HEK293 (cell line): ENCODE data around the gene SIM2.
A peak's percentile ranks its signal among the peaks of the same experiment; 100 is the strongest.

Experiments used
- EGR2 ChIP-seq: fragments of 450-650 bp; formaldehyde crosslinking; IDR thresholded peaks from 2 replicates; pipeline ENCODE4 v1.5.1; 2016; ENCODE audit warnings: low read depth, missing biosample characterization, missing genetic modification characterization
- GLIS1 ChIP-seq: fragments of 450-650 bp; formaldehyde crosslinking; IDR thresholded peaks from 2 replicates; pipeline ENCODE4 v1.5.1; 2016; ENCODE audit warnings: missing biosample characterization, missing genetic modification characterization
- KLF17 ChIP-seq: fragments of 450-650 bp; formaldehyde crosslinking; IDR thresholded peaks from 2 replicates; pipeline ENCODE4 v1.5.1; 2016; ENCODE audit warnings: missing biosample characterization, missing genetic modification characterization
- KLF9 ChIP-seq: fragments of 450-650 bp; formaldehyde crosslinking; IDR thresholded peaks from 2 replicates; pipeline ENCODE4 v1.5.1; 2016; ENCODE audit warnings: missing biosample characterization, missing genetic modification characterization, low read depth
- OSR2 ChIP-seq: fragments of 450-650 bp; formaldehyde crosslinking; IDR thresholded peaks from 2 replicates; pipeline ENCODE4 v1.5.1; 2016; ENCODE audit warnings: missing biosample characterization, missing genetic modification characterization
- PRDM4 ChIP-seq: fragments of 450-650 bp; formaldehyde crosslinking; IDR thresholded peaks from 2 replicates; pipeline ENCODE4 v1.5.1; 2017; ENCODE audit warnings: missing biosample characterization, missing genetic modification characterization
- RBAK ChIP-seq: fragments of 450-650 bp; formaldehyde crosslinking; IDR thresholded peaks from 2 replicates; pipeline ENCODE4 v1.5.1; 2016; ENCODE audit warnings: missing biosample characterization, missing genetic modification characterization
- SP2 ChIP-seq: fragments of 450-650 bp; formaldehyde crosslinking; IDR thresholded peaks from 2 replicates; pipeline ENCODE4 v1.5.1; 2016; ENCODE audit warnings: missing biosample characterization, missing genetic modification characterization
- ZBTB17 ChIP-seq: fragments of 450-650 bp; formaldehyde crosslinking; IDR thresholded peaks from 2 replicates; pipeline ENCODE4 v1.5.1; 2016; ENCODE audit warnings: missing biosample characterization, missing genetic modification characterization
- ZBTB20 ChIP-seq: fragments of 450-650 bp; formaldehyde crosslinking; IDR thresholded peaks from 2 replicates; pipeline ENCODE4 v1.5.1; 2016; ENCODE audit warnings: missing biosample characterization, missing genetic modification characterization
- ZBTB26 ChIP-seq: fragments of 450-650 bp; formaldehyde crosslinking; optimal IDR thresholded peaks from 2 replicates; pipeline ENCODE3; 2016; ENCODE audit warnings: missing biosample characterization, mild to moderate bottlenecking, missing genetic modification characterization
- ZBTB6 ChIP-seq: fragments of 450-650 bp; formaldehyde crosslinking; IDR thresholded peaks from 2 replicates; pipeline ENCODE4 v1.5.1; 2017; ENCODE audit warnings: missing biosample characterization, missing genetic modification characterization
- ZBTB8A ChIP-seq: fragments of 450-650 bp; formaldehyde crosslinking; IDR thresholded peaks from 2 replicates; pipeline ENCODE4 v1.5.1; 2016; ENCODE audit warnings: missing biosample characterization, missing genetic modification characterization
- ZFP41 ChIP-seq: fragments of 450-650 bp; formaldehyde crosslinking; IDR thresholded peaks from 2 replicates; pipeline ENCODE4 v1.5.1; 2016; ENCODE audit warnings: missing biosample characterization, missing genetic modification characterization, borderline replicate concordance
- ZNF239 ChIP-seq: fragments of 450-650 bp; formaldehyde crosslinking; IDR thresholded peaks from 2 replicates; pipeline ENCODE4 v1.5.1; 2016; ENCODE audit warnings: missing biosample characterization, missing genetic modification characterization
- ZNF248 ChIP-seq: fragments of 450-650 bp; formaldehyde crosslinking; IDR thresholded peaks from 2 replicates; pipeline ENCODE4 v1.5.1; 2017; ENCODE audit warnings: missing biosample characterization, missing genetic modification characterization
- ZNF274 ChIP-seq, 2 experiments: fragments of 200-500 bp in 1 of 2; fragments of 450-650 bp in 1 of 2; sonication (Bioruptor generic) in 1 of 2; formaldehyde crosslinking in 1 of 2; IDR thresholded peaks; 2 replicates each; pipeline versions ENCODE4 v1.5.1 to v1.6.1; 2014 to 2016; ENCODE audit warnings: borderline replicate concordance in 1 of 2, inconsistent platforms in 1 of 2, low read length in 1 of 2, missing biosample characterization in 1 of 2, missing genetic modification characterization in 1 of 2
- ZNF302 ChIP-seq: fragments of 450-650 bp; formaldehyde crosslinking; IDR thresholded peaks from 2 replicates; pipeline ENCODE4 v1.5.1; 2016; ENCODE audit warnings: missing biosample characterization, missing genetic modification characterization, low read depth
- ZNF341 ChIP-seq: fragments of 450-650 bp; formaldehyde crosslinking; IDR thresholded peaks from 2 replicates; pipeline ENCODE4; 2016; ENCODE audit warnings: low read depth, missing biosample characterization, missing genetic modification characterization
- ZNF473 ChIP-seq: fragments of 450-650 bp; formaldehyde crosslinking; IDR thresholded peaks from 2 replicates; pipeline ENCODE4 v1.5.1; 2017; ENCODE audit warnings: missing biosample characterization, missing genetic modification characterization
- ZNF529 ChIP-seq: fragments of 450-650 bp; formaldehyde crosslinking; IDR thresholded peaks from 2 replicates; pipeline ENCODE4 v1.5.1; 2017; ENCODE audit warnings: missing genetic modification characterization, missing biosample characterization; ENCODE audit not compliant: insufficient replicate concordance
- ZNF600 ChIP-seq: fragments of 450-650 bp; formaldehyde crosslinking; IDR thresholded peaks from 2 replicates; pipeline ENCODE4 v1.5.1; 2016; ENCODE audit warnings: missing biosample characterization, missing genetic modification characterization
- ZNF623 ChIP-seq: fragments of 450-650 bp; formaldehyde crosslinking; IDR thresholded peaks from 2 replicates; pipeline ENCODE4 v1.5.1; 2016; ENCODE audit warnings: missing biosample characterization, missing genetic modification characterization
- ZNF692 ChIP-seq: fragments of 450-650 bp; formaldehyde crosslinking; IDR thresholded peaks from 2 replicates; pipeline ENCODE4 v1.5.1; 2016; ENCODE audit warnings: missing biosample characterization, missing genetic modification characterization
- ZNF701 ChIP-seq: fragments of 450-650 bp; formaldehyde crosslinking; IDR thresholded peaks from 2 replicates; pipeline ENCODE4 v1.5.1; 2016; ENCODE audit warnings: missing biosample characterization, missing genetic modification characterization
- ZNF785 ChIP-seq: fragments of 450-650 bp; formaldehyde crosslinking; IDR thresholded peaks from 2 replicates; pipeline ENCODE4 v1.5.1; 2016; ENCODE audit warnings: missing biosample characterization, missing genetic modification characterization
- ZSCAN5A ChIP-seq: fragments of 450-650 bp; formaldehyde crosslinking; IDR thresholded peaks from 2 replicates; pipeline ENCODE4 v1.5.1; 2016; ENCODE audit warnings: missing biosample characterization, missing genetic modification characterization

SIM2 gene

GRCh38 chr21:36698981-36699545, at the start of gene SIM2 (continued):
- TF ChIP-seq ZNF248 (tag by site-specific recombination) (no peak), GLIS1 (tag by site-specific recombination) (peak; percentile 61; the same call in 1 of the 2 replicates), ZNF302 (no peak), KLF17 (tag by site-specific recombination) (peak; percentile 44; the same call in 1 of the 2 replicates), OSR2 (tag by site-specific recombination) (no peak), ZNF274 (IDR thresholded peaks at IDR 0.05; ENCODE audit: low read length) (no peak), ZNF274 (tag by site-specific recombination; IDR thresholded peaks at IDR 0.05; ENCODE audit: borderline replicate concordance) (no peak), KLF9 (tag by site-specific recombination) (no peak), ZBTB8A (tag by site-specific recombination) (0 out of 2 replicates have a peak, but pooled peaks have one; percentile 6), ZNF341 (tag by site-specific recombination) (peak; percentile 37; the same call in 1 of the 2 replicates), ZNF692 (0 out of 2 replicates have a peak, but pooled peaks have one; percentile 1), ZSCAN5A (tag by site-specific recombination) (peak; percentile 71; the same call in 1 of the 2 replicates), ZNF785 (tag by site-specific recombination) (no peak), ZFP41 (no peak), RBAK (tag by site-specific recombination) (no peak), PRDM4 (tag by site-specific recombination) (no peak), ZNF529 (tag by site-specific recombination) (no peak), EGR2 (peak; percentile 44), ZNF600 (tag by site-specific recombination) (no peak), ZNF701 (tag by site-specific recombination) (no peak), ZBTB17 (tag by site-specific recombination) (peak; percentile 49; the same call in 1 of the 2 replicates), ZBTB20 (tag by site-specific recombination) (no peak), ZBTB26 (tag by site-specific recombination) (peak; percentile 28), ZNF623 (tag by site-specific recombination) (no peak), ZNF239 (tag by site-specific recombination) (no peak; the same call in 1 of the 2 replicates), ZBTB6 (0 out of 2 replicates have a peak, but pooled peaks have one; percentile 48), SP2 (tag by site-specific recombination) (peak; percentile 25; the same call in 1 of the 2 replicates), ZNF473 (tag by site-specific recombination) (no peak)
